Right lobe of liver (tissue), 6 donors: Measurements from ENCODE around the gene UBAC2. TPM values are rescaled to one million over a fixed set of nuclear protein-coding genes. Genes with fewer than 3 reads are reported as not detected.

Experiments
- ATAC-seq, 4 donors: fragments of 200-7000 bp; cut with Tn5 transposase; one replicate each; pipeline ENCODE4 v1.9.1; 2020; ENCODE audit warnings: mild to moderate bottlenecking in 4 of 4, moderate library complexity in 4 of 4
- DNase-seq, 3 donors: peaks; one replicate each; pipeline ENCODE4 v3.0.0-alpha.2; 2020
- H3K27ac ChIP-seq, 3 donors: fragments of 200-600 bp; one replicate each; pipeline ENCODE4 v1.8.0; 2022
- H3K27me3 ChIP-seq, 2 donors: fragments of 200-600 bp; one replicate each; pipeline ENCODE4 v1.8.0; 2022
- H3K36me3 ChIP-seq, 4 donors: fragments of 200-600 bp; sonication (generic) in 1 of 4; one replicate each; pipeline versions ENCODE4 v1.5.1 to v1.8.0; 2017 to 2022; ENCODE audit warnings: control low read depth in 1 of 4
- H3K4me1 ChIP-seq, 4 donors: fragments of 200-600 bp; sonication (generic) in 1 of 4; one replicate each; pipeline versions ENCODE4 v1.5.1 to v1.8.0; 2017 to 2022; ENCODE audit warnings: control low read depth in 1 of 4
- H3K4me3 ChIP-seq, 3 donors: fragments of 200-600 bp; one replicate each; pipeline ENCODE4 v1.8.0; 2022
- H3K9me3 ChIP-seq, 4 donors: fragments of 200-600 bp; sonication (generic) in 1 of 4; one replicate each; pipeline versions ENCODE4 v1.5.1 to v1.8.0; 2017 to 2022; ENCODE audit warnings: control low read depth in 1 of 4
- CTCF ChIP-seq, 4 donors: fragments of 200-600 bp in 3 of 4; fragments of 450-650 bp in 1 of 4; IDR thresholded peaks; one replicate each; pipeline versions ENCODE4 v1.5.1 to v1.8.0; 2016 to 2022; ENCODE audit warnings: antibody characterized with exemption in 4 of 4, mild to moderate bottlenecking in 2 of 4
- POLR2A ChIP-seq: fragments of 450-650 bp; IDR thresholded peaks from one replicate; pipeline ENCODE4 v1.6.1; 2017; ENCODE audit warnings: antibody characterized with exemption, mild to moderate bottlenecking
- WGBS: methylation state at CpG from one replicate; pipeline ENCODE4 v1.1.6; 2018; ENCODE audit warnings: low coverage, low lambda C conversion rate; ENCODE audit not compliant: insufficient coverage; ENCODE audit errors: missing lambda C conversion rate; 5-methylcytosine and 5-hydroxymethylcytosine counted together
- intact Hi-C, 2 donors: fragments of 100-400 bp; cut with DNase I; formaldehyde crosslinking; loops; one replicate each; pipeline versions ENCODE4 v1.11.2 to v1.14.1; 2022
- total RNA-seq, 6 experiments: library from RNA; depleted of rRNA in 2 of 6; stranded (reverse); fragments of >200 nt in 2 of 6; fragmentation: NEBNext Ultra II Directional in 3 of 6; extraction: Animal tissue kit (Norgen Biotek cat#: 25700) in 3 of 6; gene quantifications; one replicate each; pipeline versions ENCODE4 v1.1.0 to v1.2.4, GENCODE V29; 2016 to 2023
- donor health status: DM: no; HTN: yes; CAD: no.
- donor health status: DM: no; HTN: no; CAD: no.
- donor health status: DM: no; HTN: no; CAD: no.
- donor health status: DM: no; HTN: yes; CAD: no.
- donor health status: DM: no; HTN: yes; CAD: no.

UBAC2 gene
- total RNA-seq, 6 experiments from 2014 or later, result 30.2 to 45.0 (median 37.0) TPM

GRCh38 chr13:99277629-99278028 is 77.0 kb downstream of the UBAC2 start:
- Histone ChIP-seq H3K27ac (no peak overlapping the region), H3K4me1 (peaks cover 0 to 44% (median 12%) of the 10 kb centered on the region in 4 donors), H3K27me3 (no peaks in the 10 kb centered on the region), H3K36me3 (no peaks in the 10 kb centered on the region), H3K9me3 (no peaks in the 10 kb centered on the region), H3K4me3 (no peak overlapping the region)
- TF ChIP-seq CTCF (IDR thresholded peaks at IDR 0.05) (no peak), POLR2A (no peak)
- WGBS, result 98% methylated on average over 4 of the region's 4 CpGs
- intact Hi-C loops, result no loop called here
- no peak for DNase-seq
- no peak for ATAC-seq

GRCh38 chr13:99278200-99278599 is 77.5 kb downstream of the UBAC2 start:
- no peaks in the 10 kb centered on the region for H3K36me3 ChIP-seq

GRCh38 chr13:99278843-99279242 is 78.2 kb downstream of the UBAC2 start:
- no peak for DNase-seq
- Histone ChIP-seq H3K9me3 (no peaks in the 10 kb centered on the region), H3K36me3 (no peaks in the 10 kb centered on the region), H3K27me3 (no peaks in the 10 kb centered on the region), H3K27ac (peak overlapping the region in 2 of 3 donors; percentile 16 to 19), H3K4me3 (no peak overlapping the region), H3K4me1 (peaks cover 0 to 52% (median 12%) of the 10 kb centered on the region in 4 donors)
- TF ChIP-seq CTCF (IDR thresholded peaks at IDR 0.05) (no peak), POLR2A (no peak)
- intact Hi-C loops, result no loop called here
- 50% methylated on average over 3 of the region's 3 CpGs for WGBS
- peak in 2 of 4 donors; percentile 7 to 23 for ATAC-seq

More at GRCh38 chr13:99278200-99278599, 77.5 kb downstream of the UBAC2 start:
- intact Hi-C loops, result no loop called here
- ATAC-seq (no peak), DNase-seq (no peak)
- 52% methylated on average over 5 of the region's 5 CpGs for WGBS
- no peak for TF ChIP-seq CTCF (IDR thresholded peaks at IDR 0.05)
- TF ChIP-seq POLR2A, result no peak
- H3K9me3 ChIP-seq, result no peaks in the 10 kb centered on the region
- H3K27ac ChIP-seq, result no peak overlapping the region
- no peaks in the 10 kb centered on the region for H3K27me3 ChIP-seq
- H3K4me3 ChIP-seq, result no peak overlapping the region
- peaks cover 0 to 50% (median 12%) of the 10 kb centered on the region in 4 donors for H3K4me1 ChIP-seq

- ATAC-seq (no peak), DNase-seq (no peak)
- Histone ChIP-seq H3K27me3 (no peaks in the 10 kb centered on the region), H3K4me3 (no peak overlapping the region), H3K4me1 (peaks cover 0 to 57% (median 12%) of the 10 kb centered on the region in 4 donors), H3K27ac (peak overlapping the region in 2 of 3 donors; percentile 16 to 19), H3K9me3 (no peaks in the 10 kb centered on the region), H3K36me3 (no peaks in the 10 kb centered on the region)
- TF ChIP-seq POLR2A, result no peak
- TF ChIP-seq CTCF (IDR thresholded peaks at IDR 0.05), result no peak
- 82% methylated on average over 2 of the region's 2 CpGs for WGBS
- intact Hi-C loops, result no loop called here
Observed at GRCh38 chr13:99279637-99280036, 79.0 kb downstream of the UBAC2 start.

GRCh38 chr13:99280166-99280565 is 79.5 kb downstream of the UBAC2 start:
- no peak overlapping the region for H3K4me3 ChIP-seq
- ATAC-seq, result peak in 1 of 4 donors; percentile 64
- TF ChIP-seq CTCF (IDR thresholded peaks at IDR 0.05) (no peak), POLR2A (peak; percentile 43)

More at GRCh38 chr13:99280166-99280565, 79.5 kb downstream of the UBAC2 start:
- Histone ChIP-seq H3K27me3 (no peaks in the 10 kb centered on the region), H3K27ac (peak overlapping the region in 2 of 3 donors; percentile 76 to 82), H3K36me3 (no peaks in the 10 kb centered on the region), H3K4me1 (peaks cover 0 to 62% (median 12%) of the 10 kb centered on the region in 4 donors), H3K9me3 (no peaks in the 10 kb centered on the region)
- DNase-seq, result no peak
- intact Hi-C loops, result no loop called here
- WGBS, result 42% methylated on average over 3 of the region's 3 CpGs
